ENCODE results near the gene KRTAP6-2.

The KRTAP6-2 gene

DNA sequence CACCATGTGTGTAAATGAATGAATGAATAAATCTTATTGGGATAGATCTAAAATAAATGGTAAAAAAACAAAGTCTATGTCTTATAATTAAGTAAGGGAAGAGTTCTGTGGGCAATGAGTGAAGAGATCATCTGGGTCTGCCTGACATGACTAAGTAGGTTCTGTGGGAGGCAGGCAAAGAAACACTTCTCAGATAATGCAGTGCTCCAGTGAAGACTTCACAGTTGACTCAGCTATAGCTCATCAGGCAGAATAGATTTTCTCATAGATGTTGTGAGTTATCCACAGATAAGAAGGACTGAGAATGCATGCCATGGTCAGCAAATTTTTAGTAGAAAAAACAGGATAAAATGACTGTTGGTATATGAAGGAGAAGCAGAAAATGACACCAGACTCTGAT lies 20.9 kb downstream of the KRTAP6-2 start:
- DNase-seq (ENCODE audit: low read depth in 3 of 3, low spot score in 1 of 3), result no peak

DNA sequence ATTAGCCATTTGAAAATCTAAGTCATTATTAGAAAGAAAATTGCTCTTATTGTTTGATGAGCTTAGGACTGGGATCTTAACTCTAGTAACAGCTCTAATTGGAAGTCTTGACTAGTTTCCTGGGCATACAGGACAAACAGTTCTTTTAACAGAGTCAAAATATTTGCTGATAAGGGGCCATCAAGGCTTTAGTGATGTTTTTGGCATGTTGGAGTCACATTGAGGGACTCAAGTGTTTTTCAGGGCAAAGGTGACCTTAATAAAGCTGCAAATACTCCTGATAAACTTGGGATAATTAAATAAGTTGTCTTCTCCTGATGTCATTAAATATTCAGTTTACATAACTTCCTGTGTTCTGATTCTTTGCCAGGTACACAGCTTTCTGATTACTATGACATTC lies 31.1 kb downstream of the KRTAP6-2 start:
- no peak for DNase-seq (ENCODE audit: low read depth in 3 of 3, low spot score in 1 of 3)

DNA sequence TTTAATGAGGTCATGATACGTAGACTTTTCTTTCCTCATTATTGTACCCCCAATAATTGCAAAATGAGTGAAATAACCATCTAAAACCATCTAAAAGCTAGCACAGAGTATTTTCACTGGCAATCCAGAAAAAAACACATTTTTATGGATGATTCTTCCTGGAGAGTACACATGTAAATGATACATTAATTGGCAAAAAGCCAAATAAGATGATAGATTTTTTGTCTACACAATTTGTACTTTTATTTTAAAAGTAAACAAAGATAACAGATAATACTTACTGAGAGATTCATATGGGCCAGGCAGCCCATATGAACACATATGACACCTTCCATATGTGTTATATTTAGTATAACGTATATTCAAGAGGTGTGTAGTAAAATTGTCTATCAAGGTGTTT lies 35.1 kb downstream of the KRTAP6-2 start:
- DNase-seq (ENCODE audit: low read depth in 3 of 3, low spot score in 1 of 3), result no peak

DNA sequence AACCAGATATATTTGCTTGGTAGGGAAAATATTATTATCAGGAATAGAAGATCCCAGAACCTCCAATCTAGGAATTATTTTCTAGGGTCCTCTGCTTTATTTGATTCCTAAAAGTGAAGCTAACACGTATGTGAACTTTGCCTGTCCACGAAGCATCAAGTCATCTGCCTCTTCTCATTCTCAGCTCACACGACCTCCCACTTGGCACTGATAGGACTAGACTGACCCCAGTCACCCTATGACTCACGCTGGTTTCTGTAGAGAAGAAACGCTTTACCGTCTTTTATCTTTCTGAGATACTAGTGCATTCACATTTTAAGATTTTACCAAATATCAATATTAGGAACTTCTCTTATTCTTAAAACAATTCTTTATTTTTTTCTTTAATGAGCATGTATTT lies 35.6 kb downstream of the KRTAP6-2 start:
- no peak for DNase-seq (ENCODE audit: low read depth in 3 of 3, low spot score in 1 of 3)

DNA sequence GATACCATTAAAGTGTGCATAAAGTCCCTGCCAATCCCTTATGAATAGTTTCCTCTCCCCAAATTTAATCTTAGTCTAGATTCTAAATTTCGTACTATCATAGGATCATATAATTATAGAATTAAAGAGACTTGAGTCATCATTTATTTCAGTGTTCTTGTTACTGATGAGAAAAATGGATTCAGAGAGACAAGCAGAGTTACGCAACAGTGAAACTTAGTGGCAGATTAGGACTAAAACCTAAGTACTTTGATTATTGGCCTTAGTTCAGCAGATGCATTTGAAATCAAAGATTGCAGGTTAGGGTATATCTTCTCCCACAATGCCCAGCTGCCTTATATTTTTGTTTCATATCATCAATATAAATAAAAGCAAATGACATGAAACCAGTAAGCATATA lies 36.7 kb downstream of the KRTAP6-2 start:
- no peak for DNase-seq (ENCODE audit: low read depth in 3 of 3, low spot score in 1 of 3)

DNA sequence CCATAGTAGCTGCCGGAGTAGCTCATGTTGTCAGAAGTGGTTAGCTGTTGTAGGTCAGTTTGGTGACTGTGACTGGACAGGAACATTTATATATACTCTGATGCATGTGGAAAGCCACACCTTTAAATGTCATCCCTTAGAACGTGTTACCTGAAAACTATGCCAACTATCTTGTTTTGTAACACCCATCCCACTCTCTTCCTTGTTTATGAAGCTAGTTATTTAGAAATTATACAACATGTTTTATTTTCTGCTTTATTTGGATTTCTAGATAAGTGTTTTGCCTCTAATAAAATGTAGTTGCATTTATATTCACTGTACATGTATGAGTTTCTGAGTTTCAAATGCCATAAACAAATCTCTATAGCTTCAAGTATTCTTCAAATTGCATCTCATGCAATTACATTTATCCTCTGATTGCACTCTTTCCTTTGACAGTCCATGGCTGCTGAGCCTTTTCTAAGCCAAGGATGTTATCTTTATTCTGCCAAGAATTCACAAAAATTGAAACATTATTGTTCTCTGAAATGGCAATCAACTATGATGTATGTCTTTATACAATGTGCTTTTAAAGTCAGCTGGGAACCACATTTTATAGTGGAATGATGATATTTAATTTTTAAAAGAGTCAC lies 37.3 kb downstream of the KRTAP6-2 start, which contains the start of gene KRTAP19-7:
Gene KRTAP19-7 (minus strand): TSS at position 51 of the 632 bp plus-strand sequence. CDS start 25 bp downstream, at position 26.
- no peak for DNase-seq (ENCODE audit: low read depth in 3 of 3, low spot score in 1 of 3)

DNA sequence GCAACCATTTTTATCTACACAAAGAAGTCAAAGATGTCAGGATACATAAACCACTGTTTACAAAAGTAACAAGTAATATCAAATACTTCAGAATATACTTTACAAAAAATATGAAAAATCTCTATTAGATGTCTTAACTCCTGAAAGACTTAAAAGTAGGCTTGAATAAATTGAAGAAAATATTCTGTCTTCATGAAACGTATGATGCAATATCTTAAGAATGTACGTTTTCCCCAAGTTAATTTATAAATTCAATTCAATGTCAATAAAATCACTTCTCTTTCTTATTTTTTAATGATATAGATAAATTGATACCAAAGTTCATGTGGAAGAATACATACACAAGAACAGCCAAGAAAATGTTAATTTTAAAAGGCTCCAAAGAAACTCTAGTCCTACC lies 43.6 kb downstream of the KRTAP6-2 start:
- DNase-seq (ENCODE audit: low read depth in 3 of 3, low spot score in 1 of 3), result no peak

DNA sequence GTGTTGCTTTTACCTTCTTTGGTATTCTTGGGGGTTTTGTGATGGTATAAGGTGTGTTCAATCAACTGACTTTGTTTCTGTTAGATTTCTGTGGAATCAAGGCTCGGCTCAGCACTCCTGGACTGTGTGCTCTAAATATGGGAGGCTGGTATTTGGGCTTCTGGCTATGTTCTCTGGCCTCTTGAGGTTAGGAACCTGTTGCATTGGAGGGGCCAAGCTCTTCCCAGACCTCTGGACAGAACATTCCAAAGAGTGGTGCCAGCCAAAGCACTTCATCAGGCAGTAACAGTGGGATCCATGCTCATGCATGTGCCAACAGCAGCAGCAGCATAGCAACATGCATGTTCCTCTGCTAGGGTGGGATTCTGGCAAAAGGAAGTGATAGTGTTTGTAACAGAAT lies 45.9 kb downstream of the KRTAP6-2 start:
- no peak for DNase-seq (ENCODE audit: low read depth in 3 of 3, low spot score in 1 of 3)
